Endothelial cell of umbilical vein (primary cell): ENCODE measurements around the gene ZNF234. TPM values are rescaled to one million over a fixed set of nuclear protein-coding genes. Genes with fewer than 3 reads are reported as not detected.

ENCODE experiments used
- BruUV-seq: library from RNA; stranded (reverse); fragments of 400-500 nt; replicated peaks from 2 replicates; lab custom pipeline; 2021; lab: Mats Ljungman, UMichigan
- CTCF ChIA-PET: fragments of 300-600, 350-600 bp; sonication (Branson Sonifier 250); formaldehyde crosslinking; loops from one replicate; lab custom pipeline; 2021; ENCODE audit warnings: antibody characterized with exemption, inconsistent platforms; lab: Charles Lee
- POLR2A ChIA-PET: fragments of 300-600, 350-600 bp; sonication (Branson Sonifier 250); formaldehyde crosslinking; loops from one replicate; lab custom pipeline; 2021; ENCODE audit warnings: antibody characterized with exemption, inconsistent platforms; lab: Charles Lee
- DNase-seq: peaks from one replicate; pipeline ENCODE4 v3.0.0-alpha.2; 2011; ENCODE audit warnings: low read depth, low spot score
- FAIRE-seq: peaks from 2 replicates; lab custom pipeline; 2011; peaks lifted over from hg19 to GRCh38; lab: Jason Lieb, UNC
- H2AFZ ChIP-seq: 2 replicates; pipeline ENCODE4 v1.6.0; 2012; ENCODE audit warnings: low read depth, low read length, control low read depth, inconsistent platforms
- H3K27ac ChIP-seq: 2 replicates; pipeline ENCODE4 v1.5.1; 2011; ENCODE audit warnings: low read depth, mild to moderate bottlenecking, control low read depth, low read length, moderate library complexity; ENCODE audit not compliant: insufficient read depth
- H3K27me3 ChIP-seq, 2 experiments: 2 replicates each; pipeline versions ENCODE4 v1.6.0 to v1.6.1; 2011; ENCODE audit warnings: low read length in 2 of 2, mixed read lengths in 1 of 2; ENCODE audit not compliant: control insufficient read depth in 2 of 2, insufficient read depth in 2 of 2
- H3K36me3 ChIP-seq, 2 experiments: 2 replicates in 1 of 2; 3 replicates in 1 of 2; pipeline ENCODE4 v1.5.1; 2011; ENCODE audit warnings: low read length in 2 of 2, mild to moderate bottlenecking in 1 of 2, moderate library complexity in 1 of 2; ENCODE audit not compliant: control insufficient read depth in 2 of 2, insufficient read depth in 2 of 2; ENCODE audit errors: extremely low read depth in 1 of 2
- H3K4me1 ChIP-seq: 3 replicates; pipeline ENCODE4 v1.5.1; 2011; ENCODE audit warnings: mild to moderate bottlenecking, low read length; ENCODE audit not compliant: control insufficient read depth, insufficient read depth; ENCODE audit errors: extremely low read depth
- H3K4me2 ChIP-seq: 2 replicates; pipeline ENCODE4 v1.6.1; 2011; ENCODE audit warnings: low read length, control low read depth, mixed read lengths; ENCODE audit not compliant: insufficient read depth
- H3K4me3 ChIP-seq, 3 experiments: fragments of 200-600 bp in 1 of 3; sonication (generic), shearing (Covaris generic) in 1 of 3; replicated peaks in 1 of 3; 2 replicates each; pipeline ENCODE4 v1.5.1; 2011 to 2016; ENCODE audit warnings: control low read depth in 3 of 3, low read length in 3 of 3, mild to moderate bottlenecking in 2 of 3, inconsistent platforms in 1 of 3, low read depth in 1 of 3, moderate library complexity in 1 of 3; ENCODE audit not compliant: insufficient read depth in 1 of 3
- H3K79me2 ChIP-seq: 2 replicates; pipeline ENCODE4 v1.6.0; 2012; ENCODE audit warnings: low read length, inconsistent platforms; ENCODE audit not compliant: control insufficient read depth, insufficient read depth
- H3K9ac ChIP-seq: replicated peaks from 2 replicates; pipeline ENCODE3; 2011; ENCODE audit warnings: low read length, control low read depth; ENCODE audit not compliant: insufficient read depth; ENCODE audit errors: extremely low read depth
- H3K9me1 ChIP-seq: replicated peaks from 3 replicates; pipeline ENCODE4 v1.6.0; 2011; ENCODE audit warnings: mild to moderate bottlenecking, low read length; ENCODE audit not compliant: control insufficient read depth, insufficient read depth; ENCODE audit errors: extremely low read depth
- H3K9me3 ChIP-seq: replicated peaks from 2 replicates; pipeline ENCODE4 v1.5.1; 2012; ENCODE audit warnings: low read length, inconsistent platforms; ENCODE audit not compliant: control insufficient read depth, insufficient read depth
- H4K20me1 ChIP-seq: replicated peaks from 2 replicates; pipeline ENCODE3; 2011; ENCODE audit warnings: mild to moderate bottlenecking, low read length; ENCODE audit not compliant: control insufficient read depth, insufficient read depth; ENCODE audit errors: extremely low read depth
- EZH2 ChIP-seq: IDR thresholded peaks from 2 replicates; pipeline ENCODE4 v1.6.1; 2012; ENCODE audit warnings: borderline replicate concordance, low read depth, mild to moderate bottlenecking, moderate library complexity, low read length, inconsistent platforms; ENCODE audit not compliant: severe bottlenecking
- FOS ChIP-seq: IDR thresholded peaks from 2 replicates; pipeline ENCODE4 v1.6.1; 2011; ENCODE audit warnings: mild to moderate bottlenecking, low read length, moderate library complexity, borderline replicate concordance; ENCODE audit not compliant: insufficient read depth
- GATA2 ChIP-seq: IDR thresholded peaks from 2 replicates; pipeline ENCODE4 v1.7.0; 2011; ENCODE audit warnings: low read depth, mild to moderate bottlenecking, moderate library complexity, mixed read lengths, low read length; ENCODE audit not compliant: insufficient read length, insufficient read depth
- JUN ChIP-seq: IDR thresholded peaks from 2 replicates; pipeline ENCODE4 v1.6.1; 2011; ENCODE audit warnings: borderline replicate concordance, low read depth; ENCODE audit not compliant: insufficient read length, insufficient read depth
- MYC ChIP-seq: IDR thresholded peaks from one replicate; pipeline ENCODE4 v1.6.1; 2011; ENCODE audit warnings: mild to moderate bottlenecking, low read depth, low read length
- POLR2A ChIP-seq: IDR thresholded peaks from 2 replicates; pipeline ENCODE4 v1.6.1; 2012; ENCODE audit warnings: low read depth, mild to moderate bottlenecking, control low read depth, low read length
- POLR2AphosphoS5 ChIP-seq: IDR thresholded peaks from 2 replicates; pipeline ENCODE4 v1.6.1; 2012; ENCODE audit warnings: low read depth, mild to moderate bottlenecking, control low read depth, low read length, moderate library complexity; ENCODE audit not compliant: insufficient read depth
- dilution Hi-C: fragments of 300-500 bp; cut with MboI; formaldehyde crosslinking; loops from one replicate; pipeline ENCODE4 v1.15.0; 2019; ENCODE audit warnings: low sequenced_read_pairs; ENCODE audit not compliant: extremely low pct_ligation_motif_present
- intact Hi-C: fragments of 100-400 bp; cut with micrococcal nuclease; formaldehyde crosslinking; loops from one replicate; pipeline ENCODE4 v1.10.0; 2022
- polyA plus RNA-seq, 4 experiments: library from polyadenylated mRNA; depleted of rRNA in 3 of 4; stranded (reverse) in 3 of 4; unstranded in 1 of 4; fragments of >200 nt; gene quantifications; 2 replicates each; pipeline versions ENCODE4 v1.2.1 to v1.2.3, GENCODE V29; 2011 to 2012; ENCODE audit warnings: missing spikeins in 1 of 4
- total RNA-seq: library from RNA; stranded (reverse); gene quantifications from 2 replicates; pipeline ENCODE4 v1.2.3, GENCODE V29; 2021
- TF ChIP-seq, protein P1 (sequence below), 2 donors: IDR thresholded peaks; 1 replicate in 1 of 2; 2 replicates in 1 of 2; pipeline ENCODE4 v1.5.1; 2011; ENCODE audit warnings: low read length in 2 of 2, mild to moderate bottlenecking in 2 of 2, moderate library complexity in 2 of 2, control low read depth in 1 of 2, inconsistent platforms in 1 of 2, low read depth in 1 of 2; ENCODE audit not compliant: insufficient read depth in 1 of 2; ENCODE audit errors: extremely low read depth in 1 of 2
- TF ChIP-seq, protein P2 (sequence below): IDR thresholded peaks from 2 replicates; pipeline ENCODE4 v1.6.1; 2011; ENCODE audit not compliant: insufficient read depth, insufficient read length

Gene ZNF234
- total and polyA plus RNA-seq, 2 donors (not counting 3 experiments of a cell fraction or from before 2014, with no cell fraction given), result 2.5 to 11.9 TPM

GRCh38 chr19:44151491-44151890 lies 10.1 kb downstream of the ZNF234 start:
- POLR2A ChIA-PET, result no interaction called here
- Histone ChIP-seq H3K9me1 (no peaks in the 10 kb centered on the region), H3K27ac (no peak overlapping the region), H4K20me1 (no peaks in the 10 kb centered on the region), H3K4me3 (no peak overlapping the region), H3K9me3 (peaks cover 6% of the 10 kb centered on the region), H3K4me2 (no peak overlapping the region), H3K4me1 (no peaks in the 10 kb centered on the region), H3K36me3 (peaks cover 5 to 25% of the 10 kb centered on the region in 2 experiments), H3K79me2 (no peaks in the 10 kb centered on the region), H3K9ac (no peak overlapping the region), H2AFZ (no peak overlapping the region), H3K27me3 (no peaks in the 10 kb centered on the region)
- TF ChIP-seq GATA2 (no peak), MYC (no peak), FOS (no peak)
- TF ChIP-seq, protein P1, sequence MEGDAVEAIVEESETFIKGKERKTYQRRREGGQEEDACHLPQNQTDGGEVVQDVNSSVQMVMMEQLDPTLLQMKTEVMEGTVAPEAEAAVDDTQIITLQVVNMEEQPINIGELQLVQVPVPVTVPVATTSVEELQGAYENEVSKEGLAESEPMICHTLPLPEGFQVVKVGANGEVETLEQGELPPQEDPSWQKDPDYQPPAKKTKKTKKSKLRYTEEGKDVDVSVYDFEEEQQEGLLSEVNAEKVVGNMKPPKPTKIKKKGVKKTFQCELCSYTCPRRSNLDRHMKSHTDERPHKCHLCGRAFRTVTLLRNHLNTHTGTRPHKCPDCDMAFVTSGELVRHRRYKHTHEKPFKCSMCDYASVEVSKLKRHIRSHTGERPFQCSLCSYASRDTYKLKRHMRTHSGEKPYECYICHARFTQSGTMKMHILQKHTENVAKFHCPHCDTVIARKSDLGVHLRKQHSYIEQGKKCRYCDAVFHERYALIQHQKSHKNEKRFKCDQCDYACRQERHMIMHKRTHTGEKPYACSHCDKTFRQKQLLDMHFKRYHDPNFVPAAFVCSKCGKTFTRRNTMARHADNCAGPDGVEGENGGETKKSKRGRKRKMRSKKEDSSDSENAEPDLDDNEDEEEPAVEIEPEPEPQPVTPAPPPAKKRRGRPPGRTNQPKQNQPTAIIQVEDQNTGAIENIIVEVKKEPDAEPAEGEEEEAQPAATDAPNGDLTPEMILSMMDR (IDR thresholded peaks at IDR 0.05; ENCODE audit: extremely low read depth in 1 of 2, insufficient read depth in 1 of 2, low read depth in 1 of 2, low read length in 2 of 2), result no peak
- DNase-seq (no peak), FAIRE-seq (no peak)
- CTCF ChIA-PET, result no interaction called here
- BruUV-seq, result no TSS peak
- dilution Hi-C loops, result no loop called here
- intact Hi-C loops, result no loop called here

GRCh38 chr19:44156475-44156874 lies 15.1 kb downstream of the ZNF234 start:
- FAIRE-seq (no peak), DNase-seq (no peak)
- Histone ChIP-seq H3K9ac (no peak overlapping the region), H3K4me3 (no peak overlapping the region), H3K27me3 (no peaks in the 10 kb centered on the region), H3K4me1 (no peaks in the 10 kb centered on the region), H3K9me3 (peaks cover 19% of the 10 kb centered on the region), H3K36me3 (peaks cover 15 to 29% of the 10 kb centered on the region in 2 experiments), H3K27ac (no peak overlapping the region), H3K9me1 (no peaks in the 10 kb centered on the region), H3K79me2 (no peaks in the 10 kb centered on the region), H4K20me1 (no peaks in the 10 kb centered on the region), H2AFZ (no peak overlapping the region), H3K4me2 (no peak overlapping the region)
- ChIA-PET CTCF (no interaction called here), POLR2A (no interaction called here)
- TF ChIP-seq GATA2 (no peak), POLR2A (no peak), FOS (no peak), JUN (no peak), POLR2AphosphoS5 (no peak), EZH2 (no peak), MYC (no peak)
- TF ChIP-seq, protein P2, sequence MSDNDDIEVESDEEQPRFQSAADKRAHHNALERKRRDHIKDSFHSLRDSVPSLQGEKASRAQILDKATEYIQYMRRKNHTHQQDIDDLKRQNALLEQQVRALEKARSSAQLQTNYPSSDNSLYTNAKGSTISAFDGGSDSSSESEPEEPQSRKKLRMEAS, result no peak
- TF ChIP-seq, protein P1 (IDR thresholded peaks at IDR 0.05; ENCODE audit: extremely low read depth in 1 of 2, insufficient read depth in 1 of 2, low read depth in 1 of 2, low read length in 2 of 2), result no peak
- no TSS peak for BruUV-seq
- intact Hi-C loops, result no loop called here
- dilution Hi-C loops, result no loop called here
